GM13977 (cell line): ENCODE data around the gene ERC1.
A peak's percentile ranks its signal among the peaks of the same experiment; 100 is the strongest.

Experiments
- DNase-seq: peaks from one replicate; pipeline ENCODE4 v3.0.0; 2012; ENCODE audit warnings: low spot score
- in situ Hi-C: fragments of 300-500 bp; cut with MboI; formaldehyde crosslinking; loops from one replicate; pipeline ENCODE4 v1.12.0; 2022; ENCODE audit warnings: low sequenced_read_pairs, low pct_unique_long_range_greater_than_20kb, mixed read lengths, inconsistent platforms; ENCODE audit not compliant: unreplicated experiment
- TF ChIP-seq, protein P1 (sequence below): IDR thresholded peaks from 2 replicates; pipeline ENCODE4 v1.5.1; 2012; ENCODE audit warnings: mild to moderate bottlenecking, control low read depth; ENCODE audit not compliant: insufficient read depth; ENCODE audit errors: extremely low read depth, missing control alignments

ERC1 gene

GRCh38 chr12:989751-990660 is 1.0 kb upstream of the ERC1 start:
- peak; percentile 54 for DNase-seq
- TF ChIP-seq, protein P1, sequence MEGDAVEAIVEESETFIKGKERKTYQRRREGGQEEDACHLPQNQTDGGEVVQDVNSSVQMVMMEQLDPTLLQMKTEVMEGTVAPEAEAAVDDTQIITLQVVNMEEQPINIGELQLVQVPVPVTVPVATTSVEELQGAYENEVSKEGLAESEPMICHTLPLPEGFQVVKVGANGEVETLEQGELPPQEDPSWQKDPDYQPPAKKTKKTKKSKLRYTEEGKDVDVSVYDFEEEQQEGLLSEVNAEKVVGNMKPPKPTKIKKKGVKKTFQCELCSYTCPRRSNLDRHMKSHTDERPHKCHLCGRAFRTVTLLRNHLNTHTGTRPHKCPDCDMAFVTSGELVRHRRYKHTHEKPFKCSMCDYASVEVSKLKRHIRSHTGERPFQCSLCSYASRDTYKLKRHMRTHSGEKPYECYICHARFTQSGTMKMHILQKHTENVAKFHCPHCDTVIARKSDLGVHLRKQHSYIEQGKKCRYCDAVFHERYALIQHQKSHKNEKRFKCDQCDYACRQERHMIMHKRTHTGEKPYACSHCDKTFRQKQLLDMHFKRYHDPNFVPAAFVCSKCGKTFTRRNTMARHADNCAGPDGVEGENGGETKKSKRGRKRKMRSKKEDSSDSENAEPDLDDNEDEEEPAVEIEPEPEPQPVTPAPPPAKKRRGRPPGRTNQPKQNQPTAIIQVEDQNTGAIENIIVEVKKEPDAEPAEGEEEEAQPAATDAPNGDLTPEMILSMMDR, result no peak
- in situ Hi-C loops, result no loop called here

- DNase-seq, result no peak
- TF ChIP-seq, protein P1, result no peak
- in situ Hi-C loops, result no loop called here
Observed at GRCh38 chr12:991350-992333, 619 bp downstream of the ERC1 start.

DNA sequence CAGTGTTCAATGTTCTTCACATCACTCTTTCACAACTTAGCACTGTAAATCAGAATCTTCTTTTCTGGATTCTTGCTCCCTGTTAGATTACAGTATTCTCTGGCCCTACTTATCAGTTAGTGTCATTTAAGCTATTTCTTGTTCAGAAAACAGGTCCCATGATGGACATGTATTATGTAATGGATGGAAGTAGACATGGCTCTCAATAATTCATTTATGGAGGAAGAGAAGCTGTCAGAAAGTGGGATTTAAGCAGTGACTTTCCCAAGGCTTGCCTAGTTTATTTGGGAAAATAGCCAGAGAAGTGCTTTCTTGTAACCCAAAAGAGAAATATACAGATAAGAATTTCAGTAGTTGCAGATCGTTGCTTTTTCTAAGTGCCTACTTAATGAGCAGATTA is 1.6 kb downstream of the ERC1 start:
- in situ Hi-C loops, result no loop called here
- TF ChIP-seq, protein P1, result no peak
- no peak for DNase-seq

DNA sequence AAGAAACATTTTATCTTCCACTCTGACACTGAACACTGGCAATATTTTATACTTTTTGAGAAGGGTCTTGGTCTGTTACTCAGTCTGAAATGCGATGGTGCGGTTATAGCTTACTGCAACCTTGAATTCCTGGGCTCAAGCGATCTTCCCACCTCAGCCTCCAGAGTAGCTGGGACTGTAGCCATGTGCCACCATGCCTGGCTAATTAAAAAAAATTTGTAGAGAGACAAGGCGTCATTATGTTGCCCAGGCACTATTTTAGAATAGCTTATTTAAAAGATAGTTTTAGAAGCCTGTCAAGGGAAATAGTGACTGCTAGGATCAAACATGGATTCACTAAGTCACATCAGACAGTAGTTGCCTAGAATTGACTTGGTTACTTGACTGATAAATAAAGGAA is 5.9 kb downstream of the ERC1 start:
- in situ Hi-C loops, result no loop called here
- TF ChIP-seq, protein P1, result no peak
- DNase-seq, result no peak

DNA sequence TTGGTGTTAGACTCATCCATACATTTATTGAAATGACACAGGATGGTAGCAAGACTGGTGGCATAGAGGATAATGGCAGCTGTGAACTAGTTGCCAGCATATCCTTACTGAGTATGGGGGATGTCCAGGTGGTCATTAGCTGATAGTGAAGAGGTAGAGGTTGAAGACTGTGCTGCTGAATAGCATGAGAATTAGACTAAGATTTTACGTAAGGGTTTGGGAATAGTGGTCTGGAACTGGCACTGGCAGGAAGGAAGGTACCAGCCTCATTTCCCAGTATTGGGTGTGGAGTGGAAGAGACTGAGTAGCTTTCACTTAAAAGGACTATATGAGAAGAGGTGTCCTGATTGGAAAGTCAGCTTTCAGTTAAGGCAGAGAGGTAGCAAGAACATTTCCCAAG is 6.5 kb downstream of the ERC1 start:
- TF ChIP-seq, protein P1, result no peak
- no peak for DNase-seq
- in situ Hi-C loops, result no loop called here
